CD4-positive, alpha-beta T cell treated with Interleukin-17A for 4 hours (primary cell): Measurements from ENCODE around the gene ARHGAP44.
"Not testable (repeated sequence)": the region's sequence is repeated elsewhere in the genome, so short reads cannot be mapped to it uniquely, and the experiment has no call there.

Experiments used
- DNase-seq: peaks from one replicate; pipeline ENCODE4 v3.0.0-alpha.2; 2020; ENCODE audit warnings: mixed read lengths

The ARHGAP44 gene

DNA sequence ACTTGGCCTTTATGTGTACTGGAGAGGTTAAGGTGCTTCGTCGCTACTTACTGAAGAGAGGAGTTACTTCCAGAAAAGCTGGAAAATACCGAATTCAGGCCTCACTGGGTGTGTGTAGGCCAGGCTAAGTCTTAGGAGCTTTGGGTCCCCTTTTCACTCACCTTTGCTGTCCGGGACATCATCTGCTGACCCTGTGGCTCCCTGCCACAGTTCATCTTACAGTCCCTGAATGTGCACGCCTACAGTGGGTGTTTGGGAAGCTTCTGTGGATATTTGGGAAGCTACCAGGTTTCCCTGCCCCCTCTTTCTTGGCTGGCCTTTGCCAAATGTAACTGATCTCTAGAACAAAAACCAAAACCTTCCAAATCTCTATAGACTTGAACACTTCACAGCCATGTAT is 177.1 kb downstream of the ARHGAP44 start:
- no peak for DNase-seq

DNA sequence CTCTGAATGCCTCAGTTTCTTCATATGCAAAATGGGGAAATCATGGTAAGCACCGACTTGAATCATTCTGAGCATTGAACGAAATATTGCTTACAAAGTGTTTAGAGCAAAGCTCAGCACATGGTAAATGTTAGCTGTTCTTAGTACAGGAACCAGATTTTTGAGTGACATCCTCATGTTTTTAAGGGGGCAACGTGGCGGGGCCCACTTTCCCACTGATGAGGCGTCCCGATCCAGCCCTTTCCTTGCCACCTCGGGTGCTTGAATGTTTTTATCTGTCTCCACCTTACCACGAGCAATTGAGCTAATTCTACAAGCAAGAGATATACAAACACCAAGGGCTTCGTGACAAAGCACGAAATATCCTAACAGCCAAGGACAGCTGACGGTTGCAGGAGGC is 178.7 kb downstream of the ARHGAP44 start:
- DNase-seq: no peak

- DNase-seq: no peak
Measured at GRCh38 chr17:12973496-12974004, 184.3 kb downstream of the ARHGAP44 start.

GRCh38 chr17:12974005-12974531 is 184.8 kb downstream of the ARHGAP44 start:
- DNase-seq: no peak

GRCh38 chr17:12977008-12977751 is 187.9 kb downstream of the ARHGAP44 start:
- DNase-seq: no peak

DNA sequence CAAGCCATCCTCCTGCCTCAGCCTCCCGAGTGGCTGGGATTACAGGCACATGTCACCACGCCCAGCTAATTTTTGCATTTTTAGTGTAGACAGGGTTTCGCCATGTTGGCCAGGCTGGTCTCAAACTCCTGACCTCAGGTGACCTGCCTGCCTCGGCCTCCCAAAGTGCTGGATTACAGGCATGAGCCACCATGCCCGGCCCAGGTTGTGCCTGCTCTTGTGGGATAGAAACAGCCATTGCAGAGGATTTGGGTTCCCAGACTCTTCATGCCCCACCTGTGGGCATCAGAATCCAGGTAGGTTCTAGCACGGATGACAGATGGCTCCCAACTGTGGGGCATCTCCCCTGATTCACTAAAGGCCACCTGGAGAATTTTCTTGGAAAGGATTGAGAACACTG is 189.5 kb downstream of the ARHGAP44 start:
- not testable (repeated sequence) for DNase-seq

GRCh38 chr17:12979246-12979645 is 189.9 kb downstream of the ARHGAP44 start:
- no peak for DNase-seq

GRCh38 chr17:12979826-12980500 is 190.7 kb downstream of the ARHGAP44 start:
- no peak for DNase-seq

DNA sequence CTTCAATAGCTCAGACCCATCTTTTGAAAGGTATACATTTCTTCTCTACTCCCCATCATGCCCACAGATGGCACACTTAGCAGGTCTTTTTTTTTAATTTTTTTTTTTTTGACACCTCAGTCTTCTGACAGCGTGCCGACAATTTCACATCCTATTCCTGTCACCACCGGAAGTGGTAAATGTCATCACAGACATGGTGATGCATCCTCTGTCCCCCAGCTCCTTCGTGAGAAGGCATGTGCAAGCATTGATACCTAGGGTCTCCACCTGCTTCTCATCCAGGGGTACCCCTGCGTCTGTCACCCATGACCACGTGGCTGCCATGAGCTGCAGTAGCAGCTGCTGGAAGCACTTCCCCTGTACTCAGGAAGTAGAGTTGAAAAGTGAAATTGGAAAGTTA is 192.9 kb downstream of the ARHGAP44 start:
- no peak for DNase-seq

DNA sequence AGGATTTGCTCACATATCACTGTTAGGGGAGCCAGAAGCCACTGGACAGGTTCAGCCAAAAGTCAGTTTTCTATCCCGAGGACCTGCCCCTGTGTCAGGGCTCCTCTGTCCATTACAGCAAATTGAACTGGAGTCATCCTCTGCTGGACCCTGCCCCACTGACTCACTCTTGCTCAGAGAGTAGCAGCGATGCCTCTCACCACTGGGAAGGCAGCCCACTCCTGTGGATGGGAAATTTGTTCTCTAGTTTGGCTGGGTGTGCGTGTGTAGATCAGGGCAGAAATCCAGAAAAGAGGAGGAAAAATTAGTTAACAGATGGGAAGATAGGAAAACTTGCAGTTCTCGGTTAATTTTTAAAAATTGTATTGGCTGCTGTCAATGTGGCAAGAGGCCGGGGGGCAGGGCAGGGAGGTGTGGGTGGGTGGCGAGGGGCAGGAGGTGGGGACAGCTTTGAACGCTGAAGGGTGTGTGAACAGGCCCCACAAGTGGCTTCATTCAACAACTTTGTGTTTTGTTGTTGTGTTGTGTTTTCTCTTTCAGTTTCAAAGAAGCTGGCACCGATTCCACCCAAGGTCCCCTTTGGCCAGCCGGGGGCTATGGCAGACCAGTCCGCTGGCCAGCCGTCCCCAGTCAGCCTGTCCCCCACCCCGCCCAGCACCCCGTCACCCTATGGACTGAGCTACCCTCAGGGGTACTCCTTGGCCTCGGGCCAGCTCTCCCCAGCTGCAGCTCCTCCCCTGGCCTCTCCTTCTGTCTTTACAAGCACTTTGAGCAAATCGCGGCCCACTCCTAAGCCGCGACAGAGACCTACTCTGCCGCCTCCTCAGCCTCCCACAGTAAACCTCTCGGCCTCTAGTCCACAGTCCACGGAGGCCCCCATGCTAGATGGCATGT is 194.9 kb downstream of the ARHGAP44 start:
- no peak for DNase-seq

DNA sequence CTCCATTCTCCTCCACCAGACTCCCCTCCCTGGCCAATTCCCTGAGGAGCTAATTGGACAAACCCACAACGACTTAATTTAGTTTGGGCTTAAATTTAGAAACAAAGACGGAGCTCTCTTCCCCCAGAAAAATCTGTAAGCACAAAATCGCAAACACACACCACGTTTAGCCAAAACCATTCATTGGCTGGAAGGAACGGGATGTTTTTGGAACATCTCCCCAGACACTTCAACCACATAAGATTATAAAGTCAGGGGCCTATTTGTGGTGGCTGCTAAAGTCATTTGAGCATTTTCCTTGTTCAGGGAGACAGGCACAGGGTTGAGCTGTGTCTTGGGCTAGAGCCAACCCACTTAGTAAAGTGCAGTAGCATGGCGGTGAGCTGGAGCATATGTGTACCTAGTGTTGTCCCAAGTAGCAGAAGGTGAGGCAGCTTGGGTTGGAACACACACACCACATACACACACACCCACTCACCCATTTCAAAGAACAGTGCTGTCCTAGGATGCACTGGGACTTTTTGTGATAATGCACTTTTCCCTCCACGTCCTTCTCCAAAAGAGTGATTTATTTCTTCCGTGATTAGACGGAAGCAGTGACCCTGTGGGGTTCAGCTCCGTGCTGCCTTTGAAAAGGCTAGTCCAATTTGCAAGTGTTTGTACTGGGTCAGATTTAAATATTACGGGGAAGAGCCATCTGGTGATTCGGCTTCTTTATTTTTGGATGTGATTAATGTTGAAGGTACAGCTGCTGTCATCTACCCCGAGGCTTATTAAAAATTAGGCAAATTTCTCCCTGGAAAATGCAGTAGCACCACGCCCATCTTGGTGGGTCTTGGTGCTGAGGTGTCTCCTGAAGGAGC is 196.4 kb downstream of the ARHGAP44 start:
- DNase-seq: no peak

DNA sequence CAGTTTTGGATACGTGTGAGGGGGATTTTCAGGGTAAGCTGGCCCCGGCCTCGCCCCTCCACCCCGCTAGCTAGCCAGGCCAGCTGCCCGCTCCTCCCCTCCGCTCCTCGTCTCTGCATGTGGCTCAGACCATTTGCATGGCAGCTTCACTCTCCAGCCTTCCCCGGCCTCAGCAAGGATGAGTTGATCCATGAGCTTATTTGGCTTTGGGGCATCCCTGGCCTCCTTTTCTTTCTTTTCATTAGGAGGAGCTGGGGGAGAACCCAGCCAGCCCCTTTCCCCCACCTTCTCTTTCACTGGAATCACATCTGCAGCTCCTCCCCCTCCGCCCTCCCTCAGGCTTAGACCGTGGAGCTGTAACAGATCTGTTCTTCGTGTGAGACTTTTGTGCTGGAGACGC is 197.8 kb downstream of the ARHGAP44 start:
- DNase-seq: no peak

GRCh38 chr17:12990041-12990808 is 200.9 kb downstream of the ARHGAP44 start:
- DNase-seq: no peak

DNA sequence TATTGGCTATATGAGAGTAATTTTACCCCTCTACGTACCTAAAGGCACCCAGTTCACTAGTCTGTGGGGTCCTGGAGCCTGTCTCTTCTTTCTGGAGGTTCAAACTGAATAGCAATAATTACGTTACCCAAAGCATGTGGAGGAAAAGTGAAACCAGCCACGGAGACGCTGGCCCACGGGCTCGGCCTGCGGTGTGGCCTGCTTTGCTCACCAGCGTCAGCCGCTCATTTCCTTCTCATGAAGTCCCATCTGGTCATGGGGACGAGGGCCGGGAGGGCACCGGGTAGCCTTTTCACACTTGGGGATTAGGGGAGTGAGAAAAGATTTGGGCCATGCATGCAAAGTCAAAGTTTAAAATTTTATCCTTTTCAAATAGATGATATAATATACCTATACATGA is 201.6 kb downstream of the ARHGAP44 start:
- DNase-seq: no peak

GRCh38 chr17:12992676-12993075 is 203.4 kb downstream of the ARHGAP44 start:
- no peak for DNase-seq

- DNase-seq: no peak
Measured at GRCh38 chr17:12993631-12994030, 204.3 kb downstream of the ARHGAP44 start.

DNA sequence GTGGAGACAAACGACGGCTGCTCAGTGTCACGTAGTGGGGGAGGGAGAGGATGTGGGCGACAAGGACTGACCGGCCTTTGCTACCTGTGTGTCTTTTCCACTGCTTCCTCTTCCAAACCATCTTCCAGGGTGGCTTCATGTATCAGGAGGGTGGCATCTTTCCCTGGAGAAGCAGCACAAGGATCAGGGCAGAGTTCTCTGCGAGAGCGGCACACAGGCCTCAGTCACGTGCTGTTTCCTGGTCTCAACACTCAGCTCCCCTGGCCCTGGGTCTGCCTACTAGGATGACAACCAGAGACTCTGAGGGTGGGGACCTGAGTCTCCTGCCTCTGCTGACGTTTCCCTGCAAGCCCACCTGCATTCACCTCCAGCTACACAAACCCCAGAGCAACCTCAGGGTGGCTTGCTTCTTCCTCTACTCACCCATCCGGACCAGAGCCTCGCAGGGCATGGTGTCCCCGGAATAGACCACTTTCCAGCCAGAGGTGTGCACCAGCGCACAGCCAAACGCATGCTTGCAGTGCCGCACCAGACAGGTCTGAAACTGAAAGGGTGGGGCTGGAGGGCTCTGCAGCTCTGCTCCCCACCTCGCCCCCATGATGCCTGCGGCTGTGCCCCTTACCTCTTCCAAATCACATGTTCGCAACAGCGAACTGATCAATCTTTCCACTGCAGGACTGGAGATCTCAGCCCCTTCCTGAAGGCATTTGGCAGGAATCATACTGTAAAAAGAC is 205.2 kb downstream of the ARHGAP44 start:
- DNase-seq: no peak

DNA sequence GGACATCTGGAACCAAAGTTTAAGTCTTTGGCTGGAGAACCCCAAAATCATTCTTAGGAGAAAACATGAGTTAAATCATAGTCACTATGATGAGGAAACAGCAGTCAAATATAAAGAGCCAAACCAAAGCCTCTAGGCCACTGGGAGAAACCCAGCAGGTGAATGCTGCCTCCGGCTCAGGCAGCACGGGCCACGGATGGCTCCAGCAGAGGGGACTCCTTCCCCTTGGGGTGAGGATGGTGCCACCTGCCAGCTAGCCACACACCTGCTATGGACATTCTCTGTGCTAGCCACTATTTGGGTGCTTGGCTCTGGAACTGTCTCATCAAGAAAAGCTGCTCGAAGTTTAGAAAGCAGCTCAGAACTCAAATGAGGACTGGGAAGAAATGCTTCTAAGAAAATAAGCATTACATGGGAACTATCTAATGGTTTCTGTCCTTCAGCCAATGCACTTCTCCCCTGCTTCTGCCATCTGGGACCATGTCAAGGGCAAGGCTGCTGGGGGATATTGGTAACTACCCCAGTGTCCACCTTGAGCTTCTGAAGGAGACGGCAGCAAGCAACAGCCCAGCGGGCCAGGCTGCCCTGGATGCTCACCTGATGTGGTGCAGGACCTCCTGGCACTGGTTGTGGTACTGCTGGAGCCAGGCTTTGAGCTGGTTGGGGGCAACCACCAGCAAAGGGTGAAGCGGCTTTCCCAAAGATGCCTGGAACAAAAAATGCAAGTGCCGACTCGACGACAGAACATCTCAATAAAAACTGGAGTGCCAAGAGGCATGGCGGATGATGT is 206.0 kb downstream of the ARHGAP44 start:
- no peak for DNase-seq

GRCh38 chr17:12995896-12996295 is 206.6 kb downstream of the ARHGAP44 start:
- no peak for DNase-seq

GRCh38 chr17:12996357-12996756 is 207.1 kb downstream of the ARHGAP44 start:
- DNase-seq: no peak
